H1 (cell line): Measurements from ENCODE around the gene TAF1B. TPM values are rescaled to one million over a fixed set of nuclear protein-coding genes. Genes with fewer than 3 reads are reported as not detected.

Source experiments
- CTCF ChIA-PET: fragments of 300-600 bp; sonication (Branson Sonifier 250); formaldehyde crosslinking; loops from one replicate; lab custom pipeline; 2021; ENCODE audit not compliant: partially characterized antibody; lab: Charles Lee
- POLR2A ChIA-PET: fragments of 300-600 bp; sonication (Branson Sonifier 250); formaldehyde crosslinking; loops from one replicate; lab custom pipeline; 2021; ENCODE audit warnings: inconsistent platforms; ENCODE audit not compliant: partially characterized antibody; lab: Charles Lee
- DNase-seq, 2 experiments: peaks; one replicate each; pipeline versions ENCODE4 v3.0.0 to v3.0.0-alpha.2; 2010 to 2022; ENCODE audit warnings: low spot score in 2 of 2, low read depth in 1 of 2, mixed read lengths in 1 of 2
- FAIRE-seq: peaks from 2 replicates; lab custom pipeline; 2011; peaks lifted over from hg19 to GRCh38; lab: Jason Lieb, UNC
- H2AFZ ChIP-seq: 2 replicates; pipeline ENCODE4 v1.8.1; 2012; ENCODE audit warnings: low read length, inconsistent platforms
- H2AK5ac ChIP-seq: 2 replicates; pipeline ENCODE4 v1.6.1; 2013; ENCODE audit warnings: low read depth, low read length
- H2BK120ac ChIP-seq: replicated peaks from 2 replicates; pipeline ENCODE3; 2013; ENCODE audit warnings: low read depth, low read length, inconsistent platforms
- H2BK12ac ChIP-seq: 2 replicates; pipeline ENCODE4 v1.6.1; 2013; ENCODE audit warnings: low read depth, low read length
- H2BK15ac ChIP-seq: 2 replicates; pipeline ENCODE4 v1.6.1; 2013; ENCODE audit warnings: low read length
- H2BK20ac ChIP-seq: 2 replicates; pipeline ENCODE4 v1.6.1; 2013; ENCODE audit warnings: low read length
- H2BK5ac ChIP-seq: 2 replicates; pipeline ENCODE4 v1.6.1; 2013; ENCODE audit warnings: low read depth, low read length
- H3K14ac ChIP-seq: 2 replicates; pipeline ENCODE4 v1.6.1; 2013; ENCODE audit warnings: inconsistent platforms; ENCODE audit not compliant: insufficient read length
- H3K18ac ChIP-seq: 2 replicates; pipeline ENCODE4 v1.6.1; 2013; ENCODE audit warnings: low read length; ENCODE audit errors: extremely low read depth
- H3K23ac ChIP-seq: 2 replicates; pipeline ENCODE4 v1.6.1; 2013; ENCODE audit warnings: inconsistent platforms; ENCODE audit not compliant: insufficient read length
- H3K23me2 ChIP-seq: 2 replicates; pipeline ENCODE4 v1.6.1; 2013; ENCODE audit warnings: low read depth, low read length
- H3K27ac ChIP-seq: 2 replicates; pipeline ENCODE4 v1.6.1; 2011; ENCODE audit warnings: low read depth, low read length, inconsistent platforms
- H3K27me3 ChIP-seq, 4 experiments: replicated peaks in 1 of 4; 1 replicate in 1 of 4; 2 replicates in 3 of 4; pipeline versions ENCODE4 v1.6.1 to v1.8.1; 2011 to 2013; ENCODE audit warnings: low read length in 3 of 4, mild to moderate bottlenecking in 3 of 4, inconsistent platforms in 2 of 4, mixed read lengths in 2 of 4, moderate library complexity in 1 of 4; ENCODE audit not compliant: control insufficient read depth in 3 of 4, insufficient read depth in 3 of 4; ENCODE audit errors: extremely low read depth in 1 of 4
- H3K36me3 ChIP-seq, 4 experiments: 2 replicates each; pipeline versions ENCODE4 v1.6.1 to v1.8.1; 2011 to 2013; ENCODE audit warnings: mild to moderate bottlenecking in 4 of 4, low read length in 3 of 4, moderate library complexity in 2 of 4, control low read depth in 1 of 4, inconsistent platforms in 1 of 4; ENCODE audit not compliant: insufficient read depth in 4 of 4, control insufficient read depth in 2 of 4
- H3K4ac ChIP-seq: replicated peaks from 2 replicates; pipeline ENCODE3; 2013; ENCODE audit warnings: low read length, low read depth, mixed read lengths, inconsistent platforms; ENCODE audit not compliant: insufficient read length
- H3K4me1 ChIP-seq, 4 experiments: replicated peaks in 1 of 4; 1 replicate in 1 of 4; 2 replicates in 3 of 4; pipeline versions ENCODE4 v1.6.1 to v1.8.1; 2011 to 2013; ENCODE audit warnings: low read length in 3 of 4, inconsistent platforms in 2 of 4, mixed read lengths in 1 of 4; ENCODE audit not compliant: insufficient read depth in 4 of 4, control insufficient read depth in 3 of 4
- H3K4me2 ChIP-seq, 2 experiments: 2 replicates each; pipeline versions ENCODE4 v1.6.1 to v1.8.1; 2011 to 2013; ENCODE audit warnings: low read depth in 2 of 2, low read length in 2 of 2, control low read depth in 1 of 2, inconsistent platforms in 1 of 2, mild to moderate bottlenecking in 1 of 2; ENCODE audit not compliant: insufficient read depth in 1 of 2
- H3K4me3 ChIP-seq, 4 experiments: fragments of 200-600, 300-600 bp in 1 of 4; sonication (generic), shearing (Covaris generic), sonication (Bioruptor Twin) in 1 of 4; 2 replicates each; pipeline versions ENCODE4 v1.5.1 to v1.8.1; 2011 to 2016; ENCODE audit warnings: low read length in 4 of 4, low read depth in 3 of 4, control low read depth in 2 of 4, inconsistent platforms in 2 of 4, mild to moderate bottlenecking in 2 of 4, mixed read lengths in 1 of 4, moderate library complexity in 1 of 4; ENCODE audit not compliant: insufficient read depth in 2 of 4; ENCODE audit errors: extremely low read depth in 1 of 4
- H3K56ac ChIP-seq: replicated peaks from 2 replicates; pipeline ENCODE3; 2013; ENCODE audit warnings: low read depth, mild to moderate bottlenecking, mixed read lengths, low read length, inconsistent platforms; ENCODE audit not compliant: insufficient read length
- H3K79me1 ChIP-seq: 2 replicates; pipeline ENCODE4 v1.6.1; 2013; ENCODE audit warnings: low read depth, low read length, control low read depth
- H3K79me2 ChIP-seq, 2 experiments: 2 replicates each; pipeline versions ENCODE4 v1.6.1 to v1.8.1; 2012 to 2013; ENCODE audit warnings: low read length in 2 of 2, mild to moderate bottlenecking in 2 of 2, inconsistent platforms in 1 of 2; ENCODE audit not compliant: insufficient read depth in 2 of 2, control insufficient read depth in 1 of 2
- H3K9ac ChIP-seq, 4 experiments: replicated peaks in 1 of 4; 1 replicate in 1 of 4; 2 replicates in 3 of 4; pipeline versions ENCODE4 v1.6.1 to v1.8.1; 2011 to 2013; ENCODE audit warnings: low read depth in 3 of 4, low read length in 3 of 4, control low read depth in 2 of 4, mild to moderate bottlenecking in 2 of 4, moderate library complexity in 2 of 4, inconsistent platforms in 1 of 4; ENCODE audit errors: extremely low read depth in 1 of 4
- H3K9me3 ChIP-seq, 2 experiments: 2 replicates each; pipeline versions ENCODE4 v1.6.1 to v1.8.1; 2012 to 2013; ENCODE audit warnings: mild to moderate bottlenecking in 2 of 2, moderate library complexity in 2 of 2, control low read depth in 1 of 2, inconsistent platforms in 1 of 2, low read depth in 1 of 2, low read length in 1 of 2, mixed read lengths in 1 of 2; ENCODE audit not compliant: insufficient read depth in 2 of 2
- H4K20me1 ChIP-seq, 2 experiments: replicated peaks in 1 of 2; 2 replicates each; pipeline versions ENCODE3 to v1.8.1; 2011 to 2013; ENCODE audit warnings: inconsistent platforms in 2 of 2, low read length in 2 of 2, mild to moderate bottlenecking in 1 of 2; ENCODE audit not compliant: insufficient read depth in 2 of 2, control insufficient read depth in 1 of 2
- H4K5ac ChIP-seq: 2 replicates; pipeline ENCODE4 v1.6.1; 2013; ENCODE audit warnings: low read length, low read depth, mixed read lengths, inconsistent platforms; ENCODE audit not compliant: insufficient read length
- H4K8ac ChIP-seq: 2 replicates; pipeline ENCODE4 v1.8.0; 2013; ENCODE audit warnings: mild to moderate bottlenecking, moderate library complexity, low read length, inconsistent platforms; ENCODE audit not compliant: insufficient read depth; ENCODE audit errors: extremely low read depth
- H4K91ac ChIP-seq: replicated peaks from 2 replicates; pipeline ENCODE3; 2013; ENCODE audit warnings: low read length, mixed read lengths, inconsistent platforms; ENCODE audit not compliant: insufficient read length
- ATF2 ChIP-seq: IDR thresholded peaks from 2 replicates; pipeline ENCODE4 v1.6.1; 2012; ENCODE audit warnings: low read length, inconsistent platforms
- CBX5 ChIP-seq: fragments of 300-800, 300-1000 bp; sonication (generic); IDR thresholded peaks from 2 replicates; pipeline ENCODE4 v1.7.1; 2016; ENCODE audit warnings: antibody characterized with exemption, low read length, low read depth
- CHD1 ChIP-seq: IDR thresholded peaks from 2 replicates; pipeline ENCODE4 v1.6.1; 2012; ENCODE audit warnings: low read depth, low read length, improper control_type of control experiment
- EP300 ChIP-seq, 2 experiments: IDR thresholded peaks; 1 replicate in 1 of 2; 2 replicates in 1 of 2; pipeline ENCODE4 v1.6.1; 2011 to 2012; ENCODE audit warnings: low read depth in 2 of 2, low read length in 2 of 2, mild to moderate bottlenecking in 2 of 2, borderline replicate concordance in 1 of 2, inconsistent platforms in 1 of 2, moderate library complexity in 1 of 2
- HDAC2 ChIP-seq, 2 experiments: fragments of 300-600 bp in 1 of 2; sonication (generic) in 1 of 2; IDR thresholded peaks; 2 replicates each; pipeline ENCODE4 v1.6.1; 2011 to 2012; ENCODE audit warnings: low read depth in 2 of 2, low read length in 2 of 2, mild to moderate bottlenecking in 2 of 2, moderate library complexity in 2 of 2, borderline replicate concordance in 1 of 2, inconsistent platforms in 1 of 2
- JUN ChIP-seq: IDR thresholded peaks from 2 replicates; pipeline ENCODE4 v1.6.1; 2011; ENCODE audit warnings: low read depth, mild to moderate bottlenecking, improper control_type of control experiment, low read length
- PHF8 ChIP-seq: fragments of 200-600 bp; sonication (generic); conservative IDR thresholded peaks from 2 replicates; pipeline ENCODE4 v1.7.1; 2012; ENCODE audit warnings: low read depth, mild to moderate bottlenecking, inconsistent platforms, low read length, moderate library complexity
- SIRT6 ChIP-seq: IDR thresholded peaks from one replicate; pipeline ENCODE4 v1.7.1; 2012; ENCODE audit warnings: low read length, inconsistent platforms
- SP4 ChIP-seq: IDR thresholded peaks from 2 replicates; pipeline ENCODE4 v1.6.1; 2012; ENCODE audit warnings: low read length, inconsistent platforms
- TEAD4 ChIP-seq: IDR thresholded peaks from 2 replicates; pipeline ENCODE4 v1.6.1; 2012; ENCODE audit warnings: low read depth, low read length, inconsistent platforms, mixed read lengths
- YY1 ChIP-seq: IDR thresholded peaks from 2 replicates; pipeline ENCODE4 v1.6.1; 2011; ENCODE audit warnings: low read depth, mild to moderate bottlenecking, low read length
- WGBS, 2 experiments: shearing (Covaris generic) in 1 of 2; methylation state at CpG; one replicate each; pipeline versions ENCODE4 v1.1.6 to v1.1.7; 2013 to 2015; ENCODE audit warnings: low lambda C conversion rate in 2 of 2, mixed read lengths in 2 of 2, inconsistent platforms in 1 of 2, low coverage in 1 of 2, missing lambda C conversion rate in 1 of 2; ENCODE audit not compliant: insufficient replicate concordance in 2 of 2, insufficient coverage in 1 of 2, insufficient read length in 1 of 2; ENCODE audit errors: extremely low coverage in 1 of 2, missing lambda C conversion rate in 1 of 2; 5-methylcytosine and 5-hydroxymethylcytosine counted together
- polyA plus RNA-seq, 7 experiments: library from polyadenylated mRNA; depleted of rRNA in 3 of 7; stranded (reverse) in 5 of 7; unstranded in 2 of 7; fragments of >200 nt in 5 of 7; fragments of 200-250 nt in 2 of 7; gene quantifications; 1 replicate in 5 of 7; 2 replicates in 1 of 7; 4 replicates in 1 of 7; pipeline versions ENCODE4 v1.2.1 to v1.2.3, GENCODE V29; 2011 to 2013; ENCODE audit warnings: missing spikeins in 2 of 7, mixed read lengths in 2 of 7
- total RNA-seq: library from RNA; stranded (reverse); fragmentation: NEBNext Ultra II Directional; extraction: Animal tissue kit (Norgen Biotek cat#: 25700); gene quantifications from 2 replicates; pipeline ENCODE4 v1.2.1, GENCODE V29; 2021

TAF1B gene
- total and polyA plus RNA-seq, 2 of the 8 experiments (the other 6 are each of a cell fraction or from before 2014, with no cell fraction given), result 6.6 to 25.2 TPM

GRCh38 chr2:9937258-9937657 is 94.0 kb downstream of the TAF1B start:
- H3K79me2 ChIP-seq, result no peaks in the 10 kb centered on the region
- POLR2A ChIA-PET, result no interaction called here
- H3K23ac ChIP-seq, result no peak overlapping the region
- H4K8ac ChIP-seq, result no peak overlapping the region
- H4K20me1 ChIP-seq, result no peaks in the 10 kb centered on the region
- no peak for FAIRE-seq
- no peak overlapping the region for H4K5ac ChIP-seq
- H3K4me2 ChIP-seq, result no peak overlapping the region
- H2BK12ac ChIP-seq, result no peak overlapping the region
- H3K4ac ChIP-seq, result no peak overlapping the region
- H2AK5ac ChIP-seq, result no peak overlapping the region
- peaks cover 0 to 5% of the 10 kb centered on the region in 2 experiments; a peak in 1 of 4 replicates for H3K9me3 ChIP-seq
- H2BK15ac ChIP-seq, result no peak overlapping the region
- H3K23me2 ChIP-seq, result no peaks in the 10 kb centered on the region
- no peak overlapping the region for H2BK120ac ChIP-seq
- H3K4me3 ChIP-seq, result no peak overlapping the region
- peaks cover 0 to 11% (median 4%) of the 10 kb centered on the region in 4 experiments; a peak in 3 of 8 replicates for H3K36me3 ChIP-seq
- H2BK5ac ChIP-seq, result no peak overlapping the region
- no peak overlapping the region for H3K18ac ChIP-seq
- CTCF ChIA-PET, result interaction anchor here (0.5 to 1.0 kb wide), 4 partner anchors 25 to 744 kb away, joined by 3 to 4 read pairs (median 3); partner anchors contain the start of gene TAF1B
- H3K56ac ChIP-seq, result no peak overlapping the region
- H2BK20ac ChIP-seq, result no peak overlapping the region
- 86% methylated on average over 4 of the region's 4 CpGs; no CpG with 5 or more reads in 1 of the 2 experiments for WGBS, 2 experiments
- H3K27ac ChIP-seq, result no peak overlapping the region
- H3K4me1 ChIP-seq, result peaks cover 0 to 4% (median 0%) of the 10 kb centered on the region in 4 experiments; a peak in 2 of 7 replicates
- no peak overlapping the region for H4K91ac ChIP-seq
- H3K79me1 ChIP-seq, result no peaks in the 10 kb centered on the region
- no peak for TF ChIP-seq TEAD4
- no peak for TF ChIP-seq SP4
- TF ChIP-seq HDAC2 (IDR thresholded peaks at IDR 0.05; ENCODE audit: borderline replicate concordance in 1 of 2, low read depth in 2 of 2, low read length in 2 of 2), result no peak
- no peak for TF ChIP-seq SIRT6
- no peak for TF ChIP-seq CBX5
- no peak for TF ChIP-seq PHF8
- no peak for TF ChIP-seq JUN
- no peak for TF ChIP-seq CHD1
- TF ChIP-seq EP300 (IDR thresholded peaks at IDR 0.05; ENCODE audit: borderline replicate concordance in 1 of 2, low read depth in 2 of 2, low read length in 2 of 2), result no peak
- TF ChIP-seq YY1, result no peak
- TF ChIP-seq ATF2, result no peak
- H3K27me3 ChIP-seq, result no peaks in the 10 kb centered on the region
- no peak overlapping the region for H3K14ac ChIP-seq
- DNase-seq, result no peak
- H3K9ac ChIP-seq, result no peak overlapping the region
- no peak overlapping the region for H2AFZ ChIP-seq
